Ammon's horn (tissue), 1 donor: ENCODE data around the gene MSI2.

ENCODE experiments used
- DNase-seq: peaks from one replicate; pipeline ENCODE4 v3.0.0-alpha.2; 2016; ENCODE audit warnings: low spot score

MSI2 gene

GRCh38 chr17:57416369-57416768, 160.0 kb downstream of the MSI2 start:
- no peak for DNase-seq

GRCh38 chr17:57417956-57418355, 161.6 kb downstream of the MSI2 start:
- no peak for DNase-seq

- DNase-seq: no peak
Measured at GRCh38 chr17:57418463-57419246, 162.3 kb downstream of the MSI2 start.

GRCh38 chr17:57419940-57420550, 163.7 kb downstream of the MSI2 start:
- no peak for DNase-seq

GRCh38 chr17:57420734-57421717, 164.7 kb downstream of the MSI2 start:
- DNase-seq: no peak

- no peak for DNase-seq
Measured at GRCh38 chr17:57422574-57423164, 166.3 kb downstream of the MSI2 start.

- DNase-seq: no peak
Measured at GRCh38 chr17:57423541-57423940, 167.2 kb downstream of the MSI2 start.

- DNase-seq: no peak
Measured at GRCh38 chr17:57424273-57424672, 167.9 kb downstream of the MSI2 start.

GRCh38 chr17:57424777-57425188, 168.5 kb downstream of the MSI2 start:
- DNase-seq: no peak

GRCh38 chr17:57425431-57425830, 169.1 kb downstream of the MSI2 start:
- no peak for DNase-seq

GRCh38 chr17:57425903-57426880, 169.9 kb downstream of the MSI2 start:
- no peak for DNase-seq

GRCh38 chr17:57429966-57430365, 173.6 kb downstream of the MSI2 start:
- no peak for DNase-seq

- DNase-seq: no peak
Measured at GRCh38 chr17:57431415-57431814, 175.1 kb downstream of the MSI2 start.

GRCh38 chr17:57432507-57433277, 176.4 kb downstream of the MSI2 start:
- DNase-seq: no peak

- DNase-seq: no peak
Measured at GRCh38 chr17:57433452-57433851, 177.1 kb downstream of the MSI2 start.

- no peak for DNase-seq
Measured at GRCh38 chr17:57434361-57434760, 178.0 kb downstream of the MSI2 start.

- DNase-seq: no peak
Measured at GRCh38 chr17:57436565-57436964, 180.2 kb downstream of the MSI2 start.

- no peak for DNase-seq
Measured at GRCh38 chr17:57438066-57438731, 181.9 kb downstream of the MSI2 start.

- DNase-seq: no peak
Measured at GRCh38 chr17:57439651-57440050, 183.3 kb downstream of the MSI2 start.
